DMS79 (cell line): ENCODE data around the gene KIF11.
"Not testable (repeated sequence)": the region's sequence is repeated elsewhere in the genome, so short reads cannot be mapped to it uniquely, and the experiment has no call there.

Experiments
- DNase-seq: peaks from one replicate; lab custom pipeline; 2025; lab: John Stamatoyannopoulos, UW

KIF11 gene

DNA sequence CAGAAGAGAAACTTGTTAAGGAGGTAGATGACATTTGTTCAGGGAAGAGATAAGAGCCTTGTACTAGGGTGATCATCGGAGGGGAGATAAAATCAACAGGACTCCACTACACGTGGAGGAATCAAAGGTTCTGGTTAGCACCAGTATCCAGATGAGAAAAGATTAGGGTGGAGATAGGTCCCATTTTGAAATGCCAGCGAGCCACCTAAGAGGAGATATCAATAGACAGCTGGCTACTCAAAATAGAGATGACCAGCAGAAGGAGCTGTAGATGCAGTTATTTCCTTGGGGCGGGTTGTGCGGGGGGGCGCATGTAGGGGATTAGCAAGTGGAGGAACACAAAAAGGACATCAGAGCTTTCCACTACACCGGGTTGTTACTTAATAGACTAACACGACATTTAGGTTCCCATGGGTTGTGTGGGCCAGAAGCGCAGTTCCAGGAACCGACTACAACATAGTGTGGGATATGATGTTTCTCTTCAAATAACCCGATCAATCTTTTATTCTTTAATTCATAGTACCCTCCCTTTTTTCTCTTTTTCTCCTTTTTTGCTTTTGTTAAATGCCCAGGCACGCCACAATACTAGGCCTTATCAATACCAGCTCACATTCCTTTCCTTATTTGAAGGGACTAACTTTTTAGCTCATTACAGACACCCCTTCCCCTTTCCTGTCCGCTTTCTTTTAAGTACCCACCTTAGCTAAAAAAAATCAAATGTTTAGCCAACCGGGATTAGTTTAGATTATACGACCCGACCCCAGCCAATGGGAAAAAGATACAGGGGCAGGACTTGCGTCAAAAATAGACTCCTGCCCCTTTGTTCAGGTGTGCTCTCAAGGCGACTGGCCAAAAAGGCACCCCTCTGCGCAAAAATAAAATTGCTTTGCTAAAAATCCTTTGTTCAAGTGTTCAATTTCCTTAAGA is 2.0 kb upstream of the KIF11 start:
- DNase-seq: no peak

DNA sequence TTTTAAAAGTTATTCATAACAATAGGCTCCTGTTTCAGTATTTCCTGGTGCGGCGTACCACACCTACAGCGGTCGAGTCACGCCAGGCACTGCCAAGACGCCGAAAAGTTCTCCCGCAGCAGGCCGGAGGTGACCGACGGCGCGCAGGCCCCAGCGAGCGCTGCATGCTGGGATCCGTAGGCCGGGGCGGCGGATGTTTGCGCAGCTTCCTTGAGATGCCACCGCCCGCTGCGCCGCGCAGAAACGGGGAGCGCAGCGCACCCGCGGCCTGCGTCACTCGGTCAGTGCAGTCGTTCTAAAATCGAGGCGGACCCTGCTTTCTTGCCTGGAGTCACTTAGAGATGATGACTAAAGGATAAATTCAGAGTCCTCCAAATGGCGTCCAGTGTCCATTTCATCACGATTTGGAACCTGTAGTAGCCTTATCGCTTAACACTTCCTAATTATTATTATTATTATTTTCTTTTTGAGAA is 1.3 kb upstream of the KIF11 start:
- DNase-seq: no peak

DNA sequence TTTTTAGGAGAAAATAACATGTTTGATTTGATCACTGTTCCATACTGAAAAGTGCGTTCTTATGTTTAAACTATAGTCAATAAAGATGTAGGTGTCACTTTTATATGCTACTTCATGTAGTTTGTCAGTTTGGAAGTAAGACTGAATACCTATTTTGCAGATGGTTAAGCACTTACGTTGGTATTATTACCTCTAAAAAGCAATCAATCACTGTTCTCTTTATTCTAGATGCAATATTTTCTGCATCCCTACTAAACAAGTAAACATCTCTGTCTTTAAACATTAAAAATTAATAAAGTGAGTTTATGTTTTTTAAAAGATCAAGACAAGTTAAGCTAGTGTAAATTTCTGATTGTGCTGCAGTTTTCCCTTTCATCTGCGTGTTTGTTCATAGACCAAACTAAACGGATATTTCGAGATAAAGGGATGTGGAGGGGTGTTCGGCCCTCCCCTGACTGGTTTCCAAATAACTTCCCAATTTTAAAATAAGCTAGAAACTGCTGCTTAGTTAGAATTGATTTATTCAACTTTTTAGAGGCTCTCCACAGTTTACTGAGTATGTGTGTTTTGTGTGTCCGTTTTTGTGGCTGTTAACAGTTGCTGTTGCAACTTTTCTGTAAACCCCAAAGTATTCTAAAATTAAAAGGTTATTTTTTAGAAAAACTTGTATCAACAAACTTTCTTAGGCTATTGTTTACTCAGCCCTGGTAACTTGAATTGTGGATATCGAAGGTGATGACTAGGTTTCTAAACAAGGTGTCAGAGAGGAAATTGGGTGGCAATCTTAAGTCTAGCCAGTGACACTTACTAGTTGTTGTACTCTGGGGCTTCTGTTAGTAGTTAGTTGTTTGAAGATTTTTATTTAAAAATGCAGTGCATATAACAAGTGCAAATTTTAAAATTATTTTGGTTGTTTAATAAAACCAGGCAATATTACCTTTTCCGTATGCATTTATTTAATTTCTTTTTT is 974 bp downstream of the KIF11 start:
- DNase-seq: no peak

DNA sequence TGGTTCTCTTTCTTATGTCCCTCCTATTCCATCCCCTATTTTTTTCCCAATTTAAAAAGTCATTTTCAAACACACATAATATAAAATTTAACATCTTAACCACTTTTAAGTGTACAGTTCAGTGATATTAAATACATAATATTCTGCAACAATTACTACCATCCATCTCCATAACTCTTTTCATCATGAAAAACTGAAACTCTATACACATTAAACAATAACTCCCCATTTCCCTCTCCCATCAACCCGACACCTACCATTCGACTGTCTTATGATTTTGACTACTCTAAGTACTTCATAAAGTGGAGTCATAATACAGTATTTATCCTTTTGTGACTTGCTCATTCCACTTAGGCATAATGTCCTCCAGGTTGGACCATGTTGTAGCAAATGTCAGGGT is 2.6 kb downstream of the KIF11 start:
- no peak for DNase-seq

DNA sequence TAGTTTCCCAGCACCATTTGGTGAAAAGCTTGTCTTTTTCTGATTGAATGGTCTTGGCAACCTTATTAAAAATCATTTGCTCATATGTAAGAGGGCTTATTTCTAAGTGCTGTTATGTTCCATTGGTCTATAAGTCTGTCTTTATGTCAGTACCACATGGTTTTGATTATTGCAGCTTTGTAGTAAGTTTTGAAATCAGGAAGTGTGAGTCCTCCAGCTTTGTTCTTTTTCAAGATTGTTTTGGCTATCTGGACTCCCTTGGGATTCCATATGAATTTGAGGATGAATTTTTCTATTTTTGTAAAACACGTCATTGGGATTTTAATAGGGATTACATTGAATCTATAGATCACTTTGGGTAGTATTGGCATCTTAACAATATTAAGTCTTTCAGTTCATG is 5.4 kb downstream of the KIF11 start:
- no peak for DNase-seq

DNA sequence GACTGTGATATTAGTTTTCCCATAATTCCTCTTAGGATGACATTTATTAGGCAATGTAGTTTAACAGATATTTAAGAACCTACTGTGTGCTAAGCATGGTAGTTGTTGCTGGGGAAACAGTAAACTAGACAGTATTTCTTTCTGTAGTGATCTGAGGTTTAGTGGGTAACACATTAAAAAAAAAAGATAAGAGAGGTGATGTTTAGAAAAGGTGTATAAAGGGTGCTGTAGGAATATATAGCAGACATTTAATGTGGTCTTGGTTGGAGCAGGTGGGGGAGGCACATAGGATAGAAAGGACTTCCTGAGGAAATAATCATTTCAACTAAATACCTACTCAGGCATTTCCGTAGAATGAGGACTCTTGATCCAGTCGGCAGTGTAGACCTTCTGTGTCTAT is 11.9 kb downstream of the KIF11 start:
- DNase-seq: no peak

DNA sequence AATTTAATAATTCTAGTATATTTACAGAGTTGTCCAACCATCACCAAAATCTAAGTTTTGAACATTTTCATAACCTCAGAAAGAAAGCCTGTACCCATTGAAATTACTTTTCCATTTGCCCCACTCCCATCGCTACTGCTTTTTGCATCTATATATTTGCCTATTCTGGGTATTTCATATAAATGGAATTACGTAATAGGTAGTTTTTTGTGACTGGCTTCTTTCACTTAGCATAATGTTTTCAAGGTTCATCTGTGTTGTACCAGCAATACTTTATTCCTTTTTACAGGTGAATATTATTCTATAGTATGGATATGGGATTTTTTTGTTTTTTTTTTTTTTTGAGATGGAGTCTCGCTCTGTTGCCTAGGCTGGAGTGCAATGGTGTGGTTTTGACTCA is 22.6 kb downstream of the KIF11 start:
- no peak for DNase-seq

DNA sequence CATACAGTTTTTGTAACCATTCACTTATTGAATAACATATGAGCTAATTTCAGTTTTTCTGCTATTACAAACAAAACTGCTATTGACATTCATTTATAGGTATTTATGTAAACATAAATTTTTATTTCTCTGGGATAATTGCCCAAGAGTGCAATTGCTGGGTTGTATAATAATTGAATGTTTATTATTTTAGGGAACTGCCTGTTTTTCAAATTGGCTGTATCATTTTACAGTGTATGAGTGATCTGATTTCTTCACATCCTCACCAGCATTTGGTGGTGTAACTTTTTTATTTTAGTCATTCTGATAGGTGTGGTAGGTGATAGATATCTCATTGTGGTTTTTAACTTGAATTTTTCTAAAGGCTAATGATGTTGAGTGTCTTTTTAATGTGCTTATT is 26.4 kb downstream of the KIF11 start:
- DNase-seq: no peak

DNA sequence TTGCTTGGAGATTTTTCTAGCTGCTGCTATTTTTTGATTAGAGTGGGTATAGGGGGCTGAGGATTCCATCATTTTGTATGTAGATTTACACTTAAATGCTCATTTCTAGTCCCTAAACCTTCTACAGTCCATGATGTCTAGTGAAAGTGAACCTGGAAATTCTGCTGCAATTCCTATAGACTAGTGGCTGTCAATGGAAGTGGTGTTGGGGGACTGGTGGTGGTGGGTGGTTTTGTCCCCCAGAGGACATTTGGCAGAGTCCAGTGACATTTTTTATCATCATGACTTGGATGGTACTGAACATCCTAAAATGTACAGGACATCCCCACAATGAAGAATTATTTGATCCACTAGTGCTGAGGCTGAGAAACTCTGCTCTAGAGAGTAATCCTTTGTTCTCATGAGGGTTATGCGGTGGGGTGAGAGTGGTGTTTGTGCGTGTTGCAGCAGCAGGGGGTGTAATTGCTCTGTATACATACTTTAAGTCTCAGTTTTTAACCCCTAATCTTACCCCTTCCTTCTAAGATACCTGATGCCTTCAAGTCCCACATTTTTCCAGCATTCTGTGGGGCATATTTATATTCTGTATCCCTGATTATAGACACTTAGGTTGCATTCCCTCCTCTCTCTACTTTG is 35.0 kb downstream of the KIF11 start:
- DNase-seq: no peak

DNA sequence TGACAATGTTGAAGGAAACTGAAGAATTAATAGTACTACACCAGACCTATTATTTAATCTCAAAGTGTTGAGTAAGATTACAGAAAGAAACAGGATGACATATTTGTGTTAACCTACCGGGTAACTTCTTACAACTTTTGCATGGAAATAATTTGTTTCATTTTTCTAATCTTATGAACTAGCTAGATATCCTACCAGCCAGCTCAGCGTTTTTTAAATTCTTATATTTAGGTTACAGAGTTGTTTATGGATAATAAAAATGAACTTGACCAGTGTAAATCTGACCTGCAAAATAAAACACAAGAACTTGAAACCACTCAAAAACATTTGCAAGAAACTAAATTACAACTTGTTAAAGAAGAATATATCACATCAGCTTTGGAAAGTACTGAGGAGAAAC is 37.0 kb downstream of the KIF11 start:
- DNase-seq: no peak

DNA sequence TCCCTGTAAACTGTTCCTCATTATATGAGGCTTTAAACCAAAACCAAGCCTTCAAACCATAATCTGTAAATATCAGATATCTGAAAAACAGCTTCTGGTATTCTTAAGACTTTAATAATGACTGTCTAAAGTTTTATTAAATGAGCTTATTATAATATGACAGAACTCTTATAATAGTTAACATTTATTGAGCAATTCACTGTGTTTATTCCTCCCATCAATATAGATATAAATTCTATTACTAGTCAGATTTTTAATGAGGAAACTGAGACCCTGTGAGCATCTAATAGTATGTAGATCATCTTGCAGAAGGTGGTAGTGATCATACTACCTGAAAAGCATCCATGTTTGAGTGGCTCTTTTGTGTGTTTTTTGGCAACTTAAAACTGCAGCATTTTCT is 45.1 kb downstream of the KIF11 start:
- DNase-seq: no peak

DNA sequence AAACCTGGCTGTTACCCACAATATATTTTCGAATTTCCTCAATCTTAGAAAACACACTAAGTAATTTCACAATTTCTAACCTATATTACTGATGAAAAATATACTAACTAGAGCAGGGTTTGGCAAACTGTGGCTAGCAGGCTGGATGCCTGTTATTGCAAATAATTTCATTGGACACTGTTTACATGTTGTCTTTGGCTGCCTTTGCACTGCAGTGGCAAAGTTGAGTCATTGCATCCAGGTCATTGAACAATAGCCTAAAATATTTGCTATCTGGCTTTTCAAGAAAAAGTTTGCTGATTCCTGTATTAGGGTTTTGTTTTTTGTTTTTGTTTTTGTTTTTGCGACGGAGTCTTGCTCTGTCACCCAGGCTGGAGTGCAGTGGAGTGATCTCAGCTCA is 47.2 kb downstream of the KIF11 start:
- DNase-seq: no peak

DNA sequence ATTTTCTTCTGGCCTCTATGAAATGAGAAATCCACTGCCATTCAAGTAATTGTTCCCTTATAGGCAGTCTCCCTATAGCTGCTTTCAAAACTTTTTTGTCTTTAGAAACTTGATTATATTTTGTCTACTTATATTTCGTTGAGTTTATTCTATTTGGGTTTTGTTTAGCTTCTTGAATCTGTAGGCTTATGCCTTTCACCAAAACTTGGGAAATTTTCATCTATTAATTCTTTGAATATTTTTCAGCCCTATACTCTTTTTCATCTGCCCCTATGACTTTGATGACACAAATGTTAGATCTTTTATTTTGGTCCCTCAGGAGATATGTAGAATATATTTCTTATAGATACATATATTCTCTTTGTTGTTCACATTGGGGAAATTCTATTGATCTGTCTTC is 48.6 kb downstream of the KIF11 start:
- DNase-seq: no peak

DNA sequence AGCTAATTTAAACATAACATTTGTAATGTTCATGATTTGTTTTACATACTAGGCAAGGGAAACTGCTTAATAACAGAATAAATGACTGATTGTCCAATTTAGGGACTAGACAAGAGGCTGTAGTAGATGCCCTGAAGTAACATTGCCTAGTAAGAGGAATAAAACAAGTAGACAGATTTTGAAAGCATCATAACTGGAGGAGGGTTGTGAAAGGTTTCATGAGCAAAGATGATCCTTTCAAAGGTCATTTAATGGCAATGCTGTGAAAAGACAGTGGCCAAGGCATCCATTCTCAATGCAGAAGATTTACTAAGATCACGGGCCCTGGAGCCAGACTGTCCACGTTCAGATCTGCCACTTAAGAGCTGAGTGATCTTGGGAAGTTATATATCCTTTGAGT is 52.0 kb downstream of the KIF11 start:
- DNase-seq: no peak

DNA sequence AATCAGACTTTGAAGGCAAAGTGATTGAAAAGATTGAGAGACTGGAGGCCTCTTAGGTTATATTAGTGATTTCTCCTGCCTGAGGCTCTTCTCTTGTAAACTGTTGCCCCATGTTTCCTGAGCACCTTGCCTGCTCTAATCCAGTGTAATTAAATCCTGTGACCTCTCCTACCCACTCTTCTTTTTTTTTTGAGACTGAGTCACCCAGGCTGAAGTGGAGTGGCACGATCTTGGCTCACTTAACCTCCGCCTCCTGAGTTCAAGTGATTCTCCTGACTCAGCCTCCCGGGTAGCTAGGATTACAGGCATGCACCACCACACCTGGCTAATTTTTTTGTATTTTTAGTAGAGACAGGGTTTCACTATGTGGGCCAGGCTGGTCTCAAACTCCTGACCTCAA is 57.9 kb downstream of the KIF11 start:
- DNase-seq: not testable (repeated sequence)

DNA sequence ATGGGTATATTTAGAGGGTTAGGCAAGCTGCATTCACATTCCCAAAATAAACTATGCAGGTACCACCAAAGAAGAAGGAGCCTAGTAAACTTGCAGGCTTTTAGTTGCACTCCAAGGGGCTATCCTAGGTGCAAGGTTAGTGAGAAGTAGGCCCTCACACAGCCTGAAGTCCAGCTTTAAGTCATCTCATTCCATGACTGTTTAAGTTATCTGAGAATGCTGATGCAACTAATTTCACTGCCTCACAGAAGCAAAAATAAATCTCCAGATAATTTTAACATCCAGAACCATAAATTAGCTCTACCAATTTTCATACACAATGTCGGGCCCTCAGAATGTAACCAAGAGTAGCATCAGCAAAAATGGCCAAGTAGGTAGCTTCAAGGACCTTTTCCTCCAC is 62.5 kb downstream of the KIF11 start:
- no peak for DNase-seq

DNA sequence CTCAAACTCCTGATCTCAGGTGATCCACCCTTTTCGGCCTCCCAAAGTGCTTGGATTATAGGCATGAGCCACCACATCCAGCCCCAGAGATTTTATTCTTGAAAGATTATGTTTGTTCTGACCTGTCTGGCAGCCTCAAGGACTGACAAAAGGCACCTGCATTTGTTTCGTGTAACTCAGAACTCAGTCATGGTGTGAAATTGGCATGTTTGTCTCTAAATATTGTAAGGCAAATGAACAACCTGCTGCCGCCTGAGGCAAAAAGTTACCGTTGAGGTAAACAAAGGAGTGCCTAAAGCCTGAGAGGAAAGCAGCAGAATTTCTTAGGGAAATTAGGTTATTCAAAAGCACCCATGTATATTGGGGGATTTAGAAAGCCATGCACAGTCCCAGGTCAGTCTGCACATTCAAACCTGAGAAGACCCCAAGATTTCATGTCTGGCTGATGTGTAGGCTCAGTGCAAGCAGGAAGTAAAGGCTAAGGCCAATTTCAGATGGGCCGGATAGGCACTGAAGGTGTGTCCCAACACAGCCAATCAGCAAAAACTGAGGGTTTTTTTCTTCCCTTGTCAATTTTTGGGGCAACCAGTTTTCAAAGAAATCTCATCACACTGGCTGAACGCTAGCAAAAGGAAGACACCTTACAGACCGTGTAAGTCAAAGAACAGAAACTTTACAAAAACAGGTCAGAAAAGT is 63.5 kb downstream of the KIF11 start:
- DNase-seq: no peak

DNA sequence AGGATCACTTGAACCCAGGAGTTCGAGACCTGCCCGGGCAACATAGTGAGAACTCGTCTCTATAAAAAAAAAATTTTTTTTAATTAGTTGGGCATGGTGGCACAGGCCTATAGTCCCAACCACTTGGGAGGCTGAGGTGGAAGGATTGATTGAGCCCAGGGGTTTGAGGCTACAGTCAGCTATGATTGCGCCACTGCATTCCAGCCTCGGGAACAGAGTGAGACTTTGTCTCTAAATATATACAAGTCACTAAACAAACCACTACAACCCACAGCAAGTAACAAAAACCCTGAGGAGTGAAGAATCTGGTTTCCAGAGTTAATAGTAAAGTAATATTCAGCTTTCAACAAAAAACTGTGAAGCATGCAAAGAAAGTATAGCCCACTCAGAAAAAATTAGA is 64.1 kb downstream of the KIF11 start:
- DNase-seq: no peak

DNA sequence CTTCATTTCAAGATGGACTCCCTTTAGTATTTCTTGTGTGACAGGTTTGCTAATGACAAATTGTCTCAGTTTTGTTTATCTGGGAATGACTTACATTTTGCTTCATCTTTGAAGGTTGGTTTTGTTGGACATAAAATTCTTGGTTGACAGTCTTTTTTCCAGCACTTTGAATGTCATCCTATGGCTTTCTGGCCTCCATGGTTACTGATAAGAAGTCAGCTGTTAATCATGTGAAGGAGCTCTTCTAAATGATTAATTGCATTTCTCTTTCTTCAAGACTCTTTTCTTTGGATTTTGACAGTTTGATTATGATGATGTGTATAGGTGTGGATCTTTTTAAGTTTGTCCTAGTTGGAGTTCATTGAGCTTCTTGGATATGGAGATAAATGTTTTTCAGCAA is 69.9 kb downstream of the KIF11 start:
- DNase-seq: no peak

DNA sequence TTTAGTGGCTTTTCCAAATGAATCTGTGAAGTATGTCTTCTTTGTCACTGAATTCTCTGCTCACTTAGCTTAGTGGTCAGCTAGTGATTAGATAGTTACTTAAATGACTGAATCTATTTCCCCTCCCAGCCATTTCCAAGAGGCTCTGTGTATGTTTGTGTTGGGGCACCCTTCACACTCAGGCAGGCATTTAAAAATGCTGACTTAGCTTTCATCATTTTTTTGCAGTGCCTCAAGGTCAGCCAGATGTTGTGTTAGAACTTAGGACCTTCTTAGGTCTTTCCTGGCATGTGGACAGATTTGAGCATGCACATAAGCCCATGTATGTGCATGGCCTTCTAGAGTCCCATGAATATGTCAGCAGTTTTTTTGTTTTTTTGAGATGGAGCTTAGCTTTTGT is 71.4 kb downstream of the KIF11 start:
- no peak for DNase-seq

DNA sequence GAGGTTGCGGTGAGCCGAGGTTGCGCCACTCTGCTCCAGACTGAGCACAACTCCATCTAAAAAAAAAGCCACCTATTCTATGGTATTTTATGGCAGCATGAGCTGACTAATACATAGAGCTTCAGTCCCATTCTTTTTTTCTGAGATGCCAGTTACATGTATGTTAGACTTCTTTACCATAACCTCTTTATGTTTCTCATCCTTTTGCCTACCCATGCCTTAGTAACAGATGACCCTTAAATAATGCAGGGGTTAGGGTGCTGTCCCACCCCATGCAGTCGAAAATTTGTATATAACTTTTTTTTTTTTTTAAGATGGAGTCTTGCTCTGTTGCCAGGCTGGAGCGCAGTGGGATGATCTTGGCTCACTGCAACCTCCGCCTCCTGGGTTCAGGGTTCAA is 74.1 kb downstream of the KIF11 start:
- no peak for DNase-seq

DNA sequence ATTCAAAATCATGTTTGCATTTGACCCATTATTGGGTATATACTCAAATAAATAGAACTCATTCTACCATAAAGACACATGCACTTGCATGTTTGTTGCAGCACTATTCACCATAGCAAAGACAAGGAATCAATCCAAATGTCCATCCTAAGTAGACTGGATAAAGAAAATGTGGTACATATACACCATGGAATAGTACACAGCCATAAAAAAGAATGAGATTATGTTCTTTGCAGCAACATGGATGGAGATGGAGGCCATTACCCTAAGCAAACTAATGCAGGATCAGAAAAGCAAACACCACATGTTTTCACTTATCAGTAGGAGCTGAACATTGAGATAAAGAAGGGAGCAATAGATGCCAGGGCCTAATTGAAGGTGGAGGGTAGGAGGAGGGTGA is 84.8 kb downstream of the KIF11 start:
- no peak for DNase-seq
